Hematopoietic multipotent progenitor cell treated with erythropoietin and hydrocortisone succinate and interleukin-3 and kit ligand, for 17 days (in vitro differentiated cells): ENCODE data around the gene ZNF22.

Experiments used
- DNase-seq: peaks from one replicate; pipeline ENCODE4 v3.0.0-alpha.2; 2015; ENCODE audit warnings: low spot score

ZNF22 gene

GRCh38 chr10:44965104-44965503 is 35.6 kb upstream of the ZNF22 start:
- DNase-seq: no peak

- no peak for DNase-seq
These were observed 35.0 kb upstream of the ZNF22 start for GRCh38 chr10:44965651-44966097.

- DNase-seq: no peak
These were observed 34.5 kb upstream of the ZNF22 start for GRCh38 chr10:44966129-44966815.

GRCh38 chr10:44966816-44967509 is 33.8 kb upstream of the ZNF22 start:
- no peak for DNase-seq

- DNase-seq: no peak
These were observed 33.1 kb upstream of the ZNF22 start for GRCh38 chr10:44967616-44968015.

GRCh38 chr10:44968091-44968490 is 32.6 kb upstream of the ZNF22 start:
- no peak for DNase-seq

- DNase-seq: no peak
These were observed 32.0 kb upstream of the ZNF22 start for GRCh38 chr10:44968500-44969400.

GRCh38 chr10:44969854-44970253 is 30.9 kb upstream of the ZNF22 start:
- no peak for DNase-seq

- no peak for DNase-seq
These were observed 29.8 kb upstream of the ZNF22 start for GRCh38 chr10:44970812-44971395.

GRCh38 chr10:44971434-44971833 is 29.3 kb upstream of the ZNF22 start:
- no peak for DNase-seq

- DNase-seq: no peak
These were observed 28.6 kb upstream of the ZNF22 start for GRCh38 chr10:44971935-44972757.

- DNase-seq: no peak
These were observed 27.8 kb upstream of the ZNF22 start for GRCh38 chr10:44972874-44973306.

GRCh38 chr10:44973323-44974081 is 27.2 kb upstream of the ZNF22 start:
- DNase-seq: no peak

- DNase-seq: no peak
These were observed 26.6 kb upstream of the ZNF22 start for GRCh38 chr10:44974082-44974627.

GRCh38 chr10:44974628-44975430 is 25.9 kb upstream of the ZNF22 start:
- peak; percentile 25 for DNase-seq

GRCh38 chr10:44975431-44976331 is 25.0 kb upstream of the ZNF22 start:
- DNase-seq: no peak

- DNase-seq: no peak
These were observed 24.1 kb upstream of the ZNF22 start for GRCh38 chr10:44976352-44977198.
